A673 (cell line): Measurements from ENCODE around the gene ETFB.

Experiments used
- CTCF ChIP-seq: fragments of 300-800, 200-600 bp; sonication (generic); conservative IDR thresholded peaks from 2 replicates; pipeline ENCODE4 v1.5.1; 2017; ENCODE audit warnings: low read depth, mild to moderate bottlenecking, antibody characterized with exemption, low read length, moderate library complexity, mixed read lengths
- EZH2 ChIP-seq: fragments of 200-600 bp; sonication (generic); IDR thresholded peaks from 2 replicates; pipeline ENCODE4 v1.6.1; 2017; ENCODE audit warnings: borderline replicate concordance, low read depth, mild to moderate bottlenecking, mixed read lengths, antibody characterized with exemption, low read length; ENCODE audit not compliant: poor library complexity, severe bottlenecking

GRCh38 chr19:51339687-51340656, 26.2 kb downstream of the ETFB start:
- TF ChIP-seq CTCF (no peak; the same call in 1 of the 2 replicates), EZH2 (no peak)
